ENCODE measurements around the gene PARP14.
A peak's percentile ranks its signal among the peaks of the same experiment; 100 is the strongest.
"Not testable (repeated sequence)": the region's sequence is repeated elsewhere in the genome, so short reads cannot be mapped to it uniquely, and the experiment has no call there.

PARP14 gene

DNA sequence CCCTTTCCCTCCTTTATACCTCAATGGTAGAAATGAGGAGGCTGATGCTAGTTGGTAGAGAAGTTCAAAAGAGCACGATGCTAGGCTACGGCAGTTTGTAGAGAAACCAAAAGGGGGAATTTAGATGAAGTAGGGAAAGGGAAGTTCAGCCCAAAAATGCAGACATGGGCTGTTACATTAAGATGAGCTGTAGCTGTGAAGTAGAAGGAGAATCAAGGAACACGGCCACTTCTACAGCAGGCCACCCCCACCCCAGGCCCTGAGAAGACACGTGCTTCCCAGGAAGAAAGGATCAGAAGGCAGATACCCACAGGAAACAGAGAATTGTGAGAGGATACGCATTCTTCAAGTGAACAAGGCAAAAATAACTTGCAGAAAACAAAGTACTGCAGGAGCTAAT, 2.1 kb upstream of the PARP14 start:
- DNase-seq (ENCODE audit: extremely low read depth in 1 of 2, low read depth in 1 of 2): no peak

DNA sequence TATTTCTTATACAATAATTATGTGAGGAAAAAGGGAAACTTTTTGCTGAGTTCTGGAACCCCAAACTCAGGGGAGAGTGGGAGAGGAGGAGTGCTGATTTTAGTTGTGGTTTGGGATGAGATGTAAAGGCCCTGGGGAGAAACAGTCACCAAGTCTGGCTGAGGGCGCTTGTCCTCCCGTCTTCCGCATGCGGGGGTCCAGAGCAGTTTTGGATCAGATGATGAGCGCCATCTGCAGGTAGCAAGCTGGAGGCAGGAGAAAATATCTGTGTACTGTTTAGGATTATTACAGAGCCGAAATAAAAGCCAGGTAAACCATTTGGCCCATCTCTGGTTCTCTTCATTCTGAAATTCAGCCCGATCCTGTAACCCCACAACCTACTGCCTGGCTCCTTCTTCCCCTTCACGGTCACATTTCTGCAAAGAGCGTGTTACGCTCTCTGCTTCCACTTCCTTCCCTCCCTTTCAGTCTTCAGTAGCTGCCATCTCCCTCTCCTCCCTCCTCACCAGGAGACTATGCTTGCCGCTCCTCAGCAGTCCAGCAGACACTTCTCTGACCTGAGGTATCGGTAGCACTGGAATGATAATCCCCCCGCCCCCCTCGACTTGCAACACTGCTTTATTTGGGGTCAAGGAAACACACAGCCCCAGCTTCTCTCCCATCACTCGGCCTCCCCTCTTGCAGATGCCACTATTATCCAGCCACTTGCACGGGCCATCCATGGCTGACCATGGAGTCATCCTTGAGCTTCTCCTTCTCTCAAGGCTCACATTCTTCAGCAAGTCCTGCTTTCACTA, 1.4 kb upstream of the PARP14 start:
- DNase-seq (ENCODE audit: extremely low read depth in 1 of 2, low read depth in 1 of 2): peak in 1 of 2 donors; percentile 66

DNA sequence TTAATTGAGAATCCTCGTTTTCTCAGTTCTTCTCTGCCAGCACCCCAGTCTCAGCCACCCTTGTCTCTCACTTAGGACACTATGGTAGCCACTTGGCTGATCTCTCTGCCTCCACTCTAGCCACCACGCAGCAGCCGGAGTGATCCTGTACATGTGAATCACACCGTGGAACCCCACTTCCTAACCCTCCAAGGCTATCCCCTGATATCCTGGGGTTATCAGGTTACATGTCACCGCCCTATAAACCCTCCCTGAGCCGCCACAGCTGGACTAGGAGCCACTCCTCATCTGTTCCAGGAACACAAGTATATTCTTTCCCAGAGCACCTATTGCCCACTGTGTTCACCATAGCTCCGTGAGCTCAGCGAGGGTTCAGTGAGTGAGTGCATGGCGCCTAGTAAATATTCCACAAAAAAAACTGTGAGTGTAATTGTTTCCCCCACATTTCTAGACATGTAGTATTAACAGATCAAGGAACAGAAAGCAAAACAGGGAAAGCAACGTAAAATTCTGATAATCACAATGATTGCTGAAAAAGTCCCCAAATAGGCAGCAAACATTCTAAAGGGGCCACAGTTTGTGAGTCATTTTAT, 661 bp upstream of the PARP14 start:
- no peak for DNase-seq (ENCODE audit: extremely low read depth in 1 of 2, low read depth in 1 of 2)

DNA sequence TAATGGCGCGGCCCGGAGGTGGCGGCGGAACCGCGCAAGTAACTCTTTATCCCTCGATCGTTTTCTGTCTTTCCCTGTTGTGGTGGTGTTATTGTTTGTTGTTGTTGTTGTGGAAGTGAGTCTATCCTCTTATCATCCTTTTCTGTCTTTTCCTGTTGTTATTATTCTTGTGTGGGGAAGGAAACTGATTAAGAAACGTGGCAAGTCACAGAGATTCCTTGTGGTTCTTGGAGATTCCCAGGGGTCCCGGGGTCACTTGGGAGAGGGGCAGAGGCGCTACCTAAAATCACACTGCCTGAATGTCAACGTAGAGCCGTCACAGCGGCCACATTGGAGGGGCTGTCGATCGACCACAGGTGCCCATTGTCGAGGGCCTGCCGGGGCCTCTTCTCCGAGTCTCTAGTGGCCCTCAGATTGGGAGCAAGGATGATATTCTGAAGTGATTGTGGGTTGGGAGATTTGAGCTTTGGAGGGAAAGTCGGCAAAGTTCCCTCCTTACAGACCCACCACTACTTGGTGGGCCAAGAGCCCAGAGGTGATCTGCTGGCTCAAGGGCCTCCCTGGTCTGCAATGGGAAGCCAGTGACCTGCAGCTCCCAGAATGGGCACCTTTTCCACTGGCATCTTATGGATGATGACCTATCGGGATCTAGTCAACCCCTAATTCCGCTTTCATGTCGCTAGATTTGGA, 790 bp downstream of the PARP14 start:
- DNase-seq (ENCODE audit: extremely low read depth in 1 of 2, low read depth in 1 of 2): no peak

DNA sequence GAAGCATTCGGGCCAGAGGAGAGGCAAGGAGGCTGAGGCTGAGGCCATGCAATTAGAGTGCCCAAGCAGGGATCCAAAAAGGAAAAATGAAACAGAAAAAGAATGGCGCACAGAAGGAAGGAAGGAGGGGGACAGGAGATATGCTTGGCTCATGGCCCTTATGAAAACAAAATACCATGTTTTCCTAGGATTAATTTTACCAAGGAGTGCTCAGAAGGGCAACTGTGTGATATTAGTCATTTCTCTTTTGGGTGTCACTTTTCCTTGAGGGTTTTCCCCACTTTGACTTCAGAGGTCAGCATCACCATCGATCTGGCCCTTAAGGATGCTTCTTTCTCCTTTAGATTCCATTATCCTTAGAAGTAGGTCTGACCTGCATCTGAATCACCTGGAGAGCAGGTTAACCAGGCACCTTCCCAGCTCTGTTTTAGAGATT, 1.4 kb downstream of the PARP14 start:
- no peak for DNase-seq (ENCODE audit: extremely low read depth in 1 of 2, low read depth in 1 of 2)

DNA sequence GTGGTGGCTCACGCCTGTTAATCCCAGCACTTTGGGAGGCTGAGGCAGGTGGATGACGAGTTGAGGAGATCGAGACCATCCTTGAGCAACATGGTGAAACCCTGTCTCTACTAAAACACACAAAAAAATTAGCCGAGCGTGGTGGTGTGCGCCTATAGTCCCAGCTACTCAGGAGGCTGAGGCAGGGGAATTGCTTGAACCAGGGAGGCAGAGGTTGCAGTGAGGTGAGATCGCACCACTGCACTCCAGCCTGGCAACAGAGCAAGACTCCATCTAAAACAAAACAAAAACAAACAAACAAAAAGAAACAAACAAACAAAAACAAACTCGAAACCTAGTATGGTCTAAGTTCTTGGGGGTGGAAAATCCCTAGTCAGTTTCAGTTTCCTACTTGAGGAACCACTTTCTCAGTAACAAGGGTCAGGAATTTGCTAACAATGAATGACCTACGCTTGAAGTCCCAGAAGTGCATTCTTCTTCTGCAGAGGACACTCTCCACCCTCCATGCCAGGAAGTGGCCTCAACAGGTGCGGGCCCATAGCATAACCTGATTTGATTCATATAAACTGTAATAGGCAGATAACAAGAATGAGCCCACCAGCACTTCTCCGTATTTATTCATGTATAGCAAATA, 2.3 kb downstream of the PARP14 start:
- DNase-seq (ENCODE audit: extremely low read depth in 1 of 2, low read depth in 1 of 2): not testable (repeated sequence)

DNA sequence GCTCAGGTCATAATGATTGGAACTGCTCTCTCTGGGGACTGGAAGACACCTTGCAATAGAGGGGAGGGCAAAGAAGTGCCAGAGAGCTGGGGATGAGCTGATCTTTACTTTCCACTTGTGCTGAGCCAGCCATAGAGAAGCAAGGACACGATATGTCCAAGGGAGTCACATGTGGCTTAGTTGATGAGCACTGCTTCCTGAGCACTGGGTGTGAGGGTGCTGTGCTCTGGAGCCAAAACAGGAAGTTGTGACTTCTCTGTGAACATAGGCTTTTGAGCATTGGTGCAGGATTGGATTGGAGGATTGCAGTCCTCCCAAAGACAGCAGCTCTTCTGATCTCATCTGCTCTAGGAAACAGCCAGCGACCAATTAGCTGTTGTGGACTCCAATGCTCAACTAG, 6.7 kb downstream of the PARP14 start:
- no peak for DNase-seq (ENCODE audit: extremely low read depth in 1 of 2, low read depth in 1 of 2)

DNA sequence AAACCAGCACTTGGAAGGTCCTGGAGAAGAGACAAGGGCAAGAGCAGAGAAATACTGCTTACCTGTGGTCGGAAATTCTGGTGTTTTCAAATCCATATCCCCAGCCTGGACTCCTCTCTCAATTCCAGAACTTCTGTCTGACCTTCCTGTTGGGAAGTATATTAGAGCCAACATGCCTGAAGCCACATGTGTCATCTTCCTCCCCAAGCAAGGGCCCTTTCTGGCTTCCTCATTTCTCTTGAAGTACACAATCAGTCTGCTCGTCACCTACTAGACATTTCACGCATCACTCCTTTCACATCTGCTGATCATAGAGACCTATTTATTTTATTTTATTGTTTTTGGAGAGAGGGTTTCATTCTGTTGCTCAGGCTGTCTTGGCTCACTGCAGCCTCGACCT, 8.4 kb downstream of the PARP14 start:
- DNase-seq (ENCODE audit: extremely low read depth in 1 of 2, low read depth in 1 of 2): no peak

DNA sequence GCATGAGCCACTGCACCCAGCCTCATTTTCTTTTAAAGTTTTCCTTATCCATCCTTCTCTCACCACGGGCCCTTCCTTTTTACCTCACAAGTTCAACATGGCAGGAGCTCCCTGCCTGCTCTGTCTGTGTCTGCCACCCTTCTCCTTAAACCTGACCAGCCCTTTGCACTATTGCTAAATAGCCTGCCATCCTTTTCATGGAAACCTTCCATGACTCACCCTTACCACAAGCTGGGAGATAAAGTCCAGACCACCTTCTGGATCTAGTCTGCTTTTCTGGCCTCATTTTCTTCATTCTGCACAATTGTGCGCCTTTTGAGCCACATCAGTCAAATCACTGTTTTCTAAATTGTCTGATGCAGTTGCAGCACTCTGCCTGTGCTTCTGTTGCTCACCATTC, 8.9 kb downstream of the PARP14 start:
- no peak for DNase-seq (ENCODE audit: extremely low read depth in 1 of 2, low read depth in 1 of 2)

DNA sequence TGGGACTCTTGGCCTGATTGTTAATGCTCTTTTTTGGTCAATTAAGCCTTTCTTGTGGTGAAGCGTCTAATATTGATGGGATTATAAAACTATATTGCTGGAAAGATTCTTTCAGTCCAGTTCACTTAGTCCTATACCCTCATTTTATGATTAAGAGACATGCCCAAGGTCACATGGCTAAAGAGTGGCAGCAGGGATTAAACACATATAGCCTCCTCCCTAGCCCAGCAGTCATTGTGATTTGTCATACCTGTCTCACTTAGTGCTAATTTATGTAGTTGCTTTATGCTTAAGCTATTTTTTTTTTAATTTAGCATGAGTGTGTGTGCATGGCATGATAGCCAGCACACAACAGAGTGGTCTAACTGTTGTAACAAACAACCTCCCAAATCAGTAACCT, 9.5 kb downstream of the PARP14 start:
- no peak for DNase-seq (ENCODE audit: extremely low read depth in 1 of 2, low read depth in 1 of 2)

DNA sequence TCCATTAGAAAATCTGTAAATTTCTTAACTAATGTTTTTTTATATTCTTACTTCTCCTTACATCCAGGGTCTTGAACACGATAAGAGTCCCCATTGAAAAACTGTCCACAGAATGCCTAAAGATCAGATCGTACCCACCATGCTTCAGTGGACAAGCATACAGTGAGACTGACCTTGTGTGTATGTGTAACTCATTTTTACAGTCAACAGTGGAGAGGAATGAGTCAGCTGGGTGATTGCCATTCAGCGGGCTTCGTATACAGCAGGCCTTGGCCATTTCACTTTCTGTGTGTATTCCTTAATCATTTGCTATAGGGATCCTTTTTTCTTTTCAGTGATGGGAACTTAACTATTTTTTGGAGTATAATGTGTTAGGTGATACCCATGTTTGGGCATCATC, 10.6 kb downstream of the PARP14 start:
- no peak for DNase-seq (ENCODE audit: extremely low read depth in 1 of 2, low read depth in 1 of 2)

DNA sequence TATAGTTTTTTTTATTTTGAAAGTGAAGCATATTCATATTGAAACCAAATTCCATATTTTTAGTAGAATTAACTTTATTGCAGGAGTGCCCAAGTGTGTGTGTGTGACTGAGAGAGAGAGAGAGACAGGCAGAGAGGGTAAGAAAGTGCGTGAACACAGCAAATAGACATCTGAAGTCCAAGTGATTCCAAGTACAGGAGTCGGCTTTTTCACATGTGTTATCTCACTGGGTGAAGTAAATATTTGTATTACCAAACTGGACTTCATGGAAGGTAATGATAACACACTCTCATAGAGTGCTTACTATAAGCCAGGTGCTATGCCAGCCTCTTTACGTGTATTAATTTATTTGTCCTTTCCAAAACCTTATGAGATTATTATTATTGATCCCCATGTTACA, 12.0 kb downstream of the PARP14 start:
- no peak for DNase-seq (ENCODE audit: extremely low read depth in 1 of 2, low read depth in 1 of 2)

DNA sequence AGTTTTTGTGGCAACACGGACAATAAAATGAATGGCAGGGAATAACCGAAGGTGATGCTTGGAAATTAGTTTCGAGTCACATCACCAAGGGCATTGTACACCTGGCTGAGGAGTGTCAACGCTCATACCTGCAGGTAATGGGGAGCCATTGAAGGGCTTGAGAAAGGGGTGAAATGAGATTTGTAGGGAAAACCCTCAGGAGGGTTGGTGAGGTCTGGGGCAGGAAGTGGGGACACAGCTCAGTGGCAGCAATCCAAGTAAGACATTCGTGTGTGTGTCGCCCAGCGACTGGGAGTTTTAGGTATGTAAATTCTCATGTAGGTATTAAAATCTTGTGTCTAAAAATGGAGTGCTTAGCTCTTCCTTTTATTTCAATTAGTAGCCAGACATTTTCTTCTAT, 14.3 kb downstream of the PARP14 start:
- DNase-seq (ENCODE audit: extremely low read depth in 1 of 2, low read depth in 1 of 2): no peak

DNA sequence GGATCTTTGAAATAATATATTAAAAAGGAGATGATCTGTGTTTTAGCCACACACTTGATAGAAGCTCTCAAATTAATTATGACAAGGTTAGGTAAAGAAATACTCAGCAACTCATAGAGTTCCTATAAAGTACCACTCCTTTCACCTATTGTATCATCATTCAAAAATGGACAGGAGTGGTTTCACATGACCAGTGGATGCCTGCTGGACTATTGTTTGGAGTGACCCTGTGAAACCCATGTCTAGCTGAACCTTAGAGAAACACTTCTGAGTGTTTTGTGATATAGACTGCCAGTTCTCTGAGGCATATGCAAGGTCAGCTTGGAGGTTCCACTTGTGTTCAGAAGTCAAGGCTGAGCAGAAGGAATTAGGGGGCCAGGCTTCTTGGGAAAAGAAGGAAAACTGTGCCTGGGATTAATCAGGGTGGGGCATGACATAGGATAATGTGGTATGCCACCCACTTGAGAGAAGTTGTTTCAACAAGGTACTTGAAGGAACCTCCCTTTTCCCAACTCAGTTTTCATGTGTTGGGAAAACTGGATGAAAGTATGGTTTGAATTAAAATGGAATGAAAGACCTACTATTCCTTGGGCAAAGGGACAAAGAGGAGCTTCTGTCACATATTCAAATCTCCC, 15.4 kb downstream of the PARP14 start:
- DNase-seq (ENCODE audit: extremely low read depth in 1 of 2, low read depth in 1 of 2): no peak

DNA sequence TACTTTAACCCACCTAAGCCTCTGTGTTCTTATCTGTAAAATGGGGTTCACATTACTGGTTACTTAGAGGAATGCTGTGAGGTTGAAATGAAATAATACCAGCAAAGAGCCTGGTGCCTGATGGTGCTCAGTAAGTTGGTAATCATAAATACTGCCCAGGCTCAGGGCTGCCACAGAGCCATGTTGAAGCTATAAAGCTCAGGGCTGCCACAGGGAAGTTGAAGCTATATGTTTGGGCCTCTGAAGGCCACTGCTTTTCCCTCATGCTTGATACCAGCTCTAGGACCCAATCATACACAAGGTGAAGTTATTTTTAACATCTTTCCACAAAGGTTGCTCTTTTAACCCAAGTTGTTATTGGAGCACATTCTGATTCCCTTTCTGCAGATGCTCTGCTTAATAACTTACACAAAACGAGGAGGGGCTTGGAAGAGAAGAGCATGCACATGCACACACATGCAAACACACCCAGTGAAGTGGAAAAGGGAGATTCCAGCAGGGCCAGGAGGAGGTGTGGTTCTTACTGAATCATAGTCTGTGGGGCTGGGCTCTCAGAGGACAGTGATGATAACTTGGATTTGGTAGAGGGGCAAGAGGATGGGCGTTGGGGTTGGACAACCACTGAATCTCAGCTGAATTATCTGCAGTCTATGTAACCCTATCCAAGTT, 17.4 kb downstream of the PARP14 start:
- DNase-seq (ENCODE audit: extremely low read depth in 1 of 2, low read depth in 1 of 2): no peak

DNA sequence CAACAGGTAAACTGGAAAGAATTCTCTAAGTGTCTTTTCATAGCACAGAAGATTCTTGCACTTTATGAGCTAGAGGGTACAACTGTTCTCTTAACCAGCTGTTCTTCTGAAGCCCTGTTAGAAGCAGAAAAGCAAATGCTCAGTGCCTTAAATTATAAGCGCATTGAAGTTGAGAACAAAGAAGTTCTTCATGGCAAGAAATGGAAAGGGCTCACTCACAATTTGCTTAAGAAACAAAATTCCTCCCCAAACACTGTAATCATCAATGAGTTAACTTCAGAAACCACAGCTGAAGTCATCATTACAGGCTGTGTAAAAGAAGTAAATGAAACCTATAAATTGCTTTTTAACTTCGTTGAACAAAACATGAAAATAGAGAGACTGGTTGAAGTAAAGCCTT, 19.6 kb downstream of the PARP14 start:
- no peak for DNase-seq (ENCODE audit: extremely low read depth in 1 of 2, low read depth in 1 of 2)

DNA sequence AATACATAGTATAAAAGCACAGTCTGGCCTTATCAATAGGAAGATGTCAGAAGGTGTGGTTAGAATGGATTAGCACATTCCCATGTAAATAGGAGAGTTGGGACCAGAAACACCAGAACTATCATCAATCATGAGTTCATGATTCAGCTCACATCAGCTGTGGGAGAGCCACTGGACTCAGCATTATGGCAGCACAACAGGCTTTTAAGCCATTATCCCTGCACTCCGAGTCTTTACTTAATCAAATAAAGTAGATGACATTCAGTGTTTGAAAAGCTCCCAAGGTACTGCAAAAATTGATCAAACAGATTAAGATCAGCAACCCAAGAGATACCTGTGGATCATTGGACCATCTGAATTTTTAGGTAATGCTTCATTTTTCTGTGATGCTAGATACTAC, 24.7 kb downstream of the PARP14 start:
- DNase-seq (ENCODE audit: extremely low read depth in 1 of 2, low read depth in 1 of 2): no peak

DNA sequence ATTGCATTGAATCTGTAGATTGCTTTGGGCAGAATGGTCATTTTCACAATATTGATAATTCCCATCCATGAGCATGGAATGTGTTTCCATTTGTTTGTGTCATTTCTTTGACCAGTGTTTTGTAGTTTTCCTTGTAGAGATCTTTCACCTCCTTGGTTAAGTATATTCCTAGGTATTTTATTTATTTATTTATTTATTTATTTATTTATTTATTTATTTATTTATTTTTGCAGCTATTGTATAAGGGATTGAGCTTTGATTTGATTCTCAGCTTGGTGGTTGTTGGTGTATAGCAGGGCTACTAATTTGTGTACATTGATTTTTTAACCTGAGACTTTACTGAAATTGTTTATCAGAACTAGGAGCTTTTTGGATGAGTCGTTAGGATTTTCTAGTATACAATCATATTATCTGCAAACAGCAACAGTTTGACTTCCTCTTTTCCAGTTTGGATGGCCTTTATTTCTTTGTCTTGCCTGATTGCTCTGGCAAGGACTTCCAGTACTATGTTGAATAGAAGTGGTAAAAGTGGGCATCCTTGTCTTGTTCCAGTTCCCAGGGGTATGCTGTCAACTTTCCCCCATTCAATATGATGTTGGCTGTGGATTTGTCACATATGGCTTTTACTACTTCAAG, 30.1 kb downstream of the PARP14 start:
- not testable (repeated sequence) for DNase-seq (ENCODE audit: extremely low read depth in 1 of 2, low read depth in 1 of 2)

DNA sequence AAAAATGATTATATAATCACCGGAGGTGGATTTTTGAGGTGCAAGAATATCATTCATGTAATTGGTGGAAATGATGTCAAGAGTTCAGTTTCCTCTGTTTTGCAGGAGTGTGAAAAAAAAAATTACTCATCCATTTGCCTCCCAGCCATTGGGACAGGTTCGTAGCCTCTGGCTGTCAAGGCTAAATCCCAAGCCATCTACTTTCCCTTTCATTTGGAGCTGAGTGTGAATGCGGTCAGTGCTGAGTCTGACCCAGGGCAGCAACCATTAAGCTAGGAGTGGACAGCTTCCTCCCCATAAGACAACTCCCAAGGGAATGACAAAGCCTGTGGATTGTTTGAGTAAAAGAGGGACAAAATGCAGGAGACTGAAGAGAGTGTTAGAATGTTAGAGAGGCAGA, 33.6 kb downstream of the PARP14 start:
- DNase-seq (ENCODE audit: extremely low read depth in 1 of 2, low read depth in 1 of 2): no peak

DNA sequence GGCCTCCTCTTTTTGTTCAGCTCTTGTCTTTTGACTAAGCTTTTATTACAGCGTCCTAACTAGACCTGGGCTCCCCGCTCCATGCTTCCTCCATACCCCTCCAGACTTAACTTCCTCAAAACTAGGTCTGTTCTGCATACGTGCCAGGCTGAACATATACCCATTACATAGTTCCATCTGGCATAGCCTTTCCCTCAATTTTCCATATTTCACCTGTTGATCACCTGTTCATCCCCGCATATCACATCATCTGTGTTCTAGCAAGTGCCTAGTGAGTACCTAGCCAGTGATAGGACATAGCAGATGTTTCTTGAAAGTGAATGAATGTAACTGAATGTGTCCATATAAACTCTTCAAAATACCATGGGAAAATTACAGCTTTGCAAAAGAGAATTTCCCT, 36.0 kb downstream of the PARP14 start:
- no peak for DNase-seq (ENCODE audit: extremely low read depth in 1 of 2, low read depth in 1 of 2)
